Mononuclear cell (primary cell): ENCODE data around the gene ZNF385D. TPM values are rescaled to one million over a fixed set of nuclear protein-coding genes. Genes with fewer than 3 reads are reported as not detected.
"Not testable (repeated sequence)": the region's sequence is repeated elsewhere in the genome, so short reads cannot be mapped to it uniquely, and the experiment has no call there.

Experiments
- H3K27me3 ChIP-seq: 2 replicates; pipeline ENCODE4 v1.6.0; 2011; ENCODE audit warnings: low read length, control low read depth; ENCODE audit not compliant: insufficient read depth
- H3K4me1 ChIP-seq: 2 replicates; pipeline ENCODE4 v1.5.1; 2011; ENCODE audit warnings: mild to moderate bottlenecking, low read length, control low read depth; ENCODE audit not compliant: insufficient read depth
- H3K4me3 ChIP-seq: 2 replicates; pipeline ENCODE4 v1.5.1; 2011; ENCODE audit warnings: mild to moderate bottlenecking, low read length, moderate library complexity
- H3K9me3 ChIP-seq: 2 replicates; pipeline ENCODE4 v1.5.1; 2011; ENCODE audit warnings: low read depth, mild to moderate bottlenecking, control low read depth, low read length
- total RNA-seq: library from RNA; depleted of rRNA; stranded (reverse); fragments of >200 nt; gene quantifications from one replicate; pipeline ENCODE4 v1.2.3, GENCODE V29; 2012

The ZNF385D gene
- total RNA-seq, 1 donor: 0.21 TPM

DNA sequence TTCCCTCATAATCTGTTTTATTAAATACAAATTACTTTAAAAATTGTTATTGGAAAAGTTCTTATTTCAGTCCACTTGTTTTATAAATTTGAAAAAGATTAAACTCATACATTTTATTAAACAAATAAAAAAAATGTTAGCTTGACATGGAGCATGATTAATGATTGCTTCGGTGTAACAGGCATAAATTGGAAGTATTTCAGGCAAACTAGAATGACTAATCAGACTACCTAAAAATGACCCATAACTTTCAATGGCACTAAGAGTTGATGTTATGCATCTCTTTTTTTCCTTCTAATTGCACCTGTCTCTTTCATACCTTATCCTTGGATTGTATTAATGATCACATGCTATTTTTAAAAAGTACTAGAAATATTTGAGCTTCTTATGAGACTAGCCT, 343.3 kb downstream of the ZNF385D start:
- Histone ChIP-seq H3K4me1 (no peaks in the 10 kb centered on the region), H3K9me3 (no peaks in the 10 kb centered on the region), H3K4me3 (no peak overlapping the region), H3K27me3 (no peaks in the 10 kb centered on the region)

DNA sequence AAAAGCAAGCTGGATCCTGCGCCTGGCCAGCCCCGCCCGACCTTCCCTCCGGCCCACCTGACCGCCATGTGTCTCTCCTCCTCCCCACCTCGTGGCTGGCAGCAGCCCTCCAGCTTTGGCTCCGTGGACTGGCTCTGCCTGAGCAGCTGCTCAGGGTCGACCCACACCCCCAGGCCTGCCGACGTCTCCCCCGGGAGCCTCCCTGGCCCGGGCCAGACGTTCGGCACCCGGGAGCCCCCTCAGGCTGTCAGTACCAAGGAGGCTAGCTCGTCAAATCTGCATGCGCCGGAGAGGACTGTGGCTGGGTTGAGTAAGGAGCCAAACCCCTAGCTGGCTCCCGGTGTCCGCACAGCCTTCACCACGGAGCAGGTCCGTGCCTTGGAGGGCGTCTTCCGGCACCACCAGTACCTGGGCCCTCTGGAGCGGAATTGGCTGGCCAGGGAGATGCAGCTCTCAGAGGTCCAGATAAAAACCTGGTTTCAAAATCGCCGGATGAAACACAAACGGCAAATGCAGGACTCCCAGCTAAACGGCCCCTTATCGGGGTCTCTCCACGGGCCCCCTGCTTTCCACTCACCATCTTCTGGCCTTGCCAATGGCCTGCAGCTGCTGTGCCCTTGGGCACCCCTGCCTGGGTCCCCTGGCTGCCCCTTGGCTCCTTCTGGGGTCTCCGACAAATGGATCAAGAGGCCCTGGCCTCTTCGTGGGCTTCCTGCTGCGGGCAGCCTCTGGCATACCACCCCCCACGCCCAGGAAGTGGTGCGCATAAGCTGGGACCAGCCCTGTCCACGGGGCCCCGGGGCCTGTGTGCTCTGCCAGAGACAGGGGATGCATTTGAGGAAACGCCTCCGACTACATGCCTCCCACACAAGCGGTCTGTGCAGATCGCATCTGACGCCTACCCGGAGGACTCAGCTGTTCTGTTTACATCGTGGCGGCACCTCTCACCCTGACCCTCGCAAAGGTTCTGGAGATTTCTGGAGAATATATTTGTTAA, 345.0 kb downstream of the ZNF385D start:
- Histone ChIP-seq H3K27me3 (no peaks in the 10 kb centered on the region), H3K4me3 (no peak overlapping the region), H3K4me1 (no peaks in the 10 kb centered on the region), H3K9me3 (peaks cover 8% of the 10 kb centered on the region)

DNA sequence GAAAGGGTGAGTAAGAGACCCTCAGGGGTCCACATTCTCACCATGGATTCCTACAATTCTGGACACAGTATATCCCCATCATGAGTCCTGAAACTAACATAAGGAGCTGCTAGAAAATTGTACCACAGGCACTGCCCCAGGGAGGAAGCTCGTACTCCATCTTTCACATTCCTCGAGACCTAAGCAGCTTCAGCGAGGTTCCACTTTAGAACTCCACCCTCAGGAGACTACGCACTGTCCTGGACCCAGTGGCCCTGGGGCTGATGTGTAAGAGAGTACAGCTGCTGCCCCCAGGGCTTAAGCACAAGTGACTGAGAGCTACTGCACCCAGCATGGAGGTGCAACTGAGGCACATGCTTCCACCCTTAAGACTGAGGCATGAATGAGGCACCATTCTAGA, 352.5 kb downstream of the ZNF385D start:
- Histone ChIP-seq H3K4me3 (no peak overlapping the region), H3K9me3 (peaks cover 13% of the 10 kb centered on the region), H3K4me1 (no peaks in the 10 kb centered on the region), H3K27me3 (no peaks in the 10 kb centered on the region)

DNA sequence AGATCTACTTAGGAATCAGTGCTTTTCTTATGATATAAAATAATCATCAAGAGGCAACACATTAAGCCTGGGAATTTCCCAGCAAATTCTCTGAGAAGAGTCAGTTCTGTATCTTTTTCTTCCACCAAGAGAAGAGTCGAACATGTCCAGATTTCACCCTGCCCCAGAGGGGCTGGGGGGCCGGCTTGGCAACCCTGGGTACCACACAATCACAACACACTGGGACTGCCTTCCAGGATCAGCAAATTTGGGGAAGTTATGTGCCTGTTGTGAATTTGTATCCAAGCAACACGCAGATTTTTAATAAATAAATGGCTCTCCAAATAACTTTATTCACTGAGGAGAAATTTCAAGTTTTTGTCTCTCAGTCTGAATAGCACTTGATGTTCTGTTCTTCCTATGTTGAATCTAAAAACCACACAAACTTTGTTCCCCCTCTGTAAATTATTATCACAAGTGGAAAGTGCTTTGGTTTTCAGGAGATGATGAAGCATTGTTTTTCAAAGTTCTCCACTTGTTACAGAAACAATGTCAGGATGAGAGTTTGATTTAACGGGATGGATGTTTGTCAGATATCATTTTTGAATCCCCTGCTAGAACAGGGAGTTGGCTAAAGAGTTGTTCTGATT, 357.2 kb downstream of the ZNF385D start:
- Histone ChIP-seq H3K9me3 (no peaks in the 10 kb centered on the region), H3K4me1 (no peaks in the 10 kb centered on the region), H3K4me3 (no peak overlapping the region), H3K27me3 (no peaks in the 10 kb centered on the region)

DNA sequence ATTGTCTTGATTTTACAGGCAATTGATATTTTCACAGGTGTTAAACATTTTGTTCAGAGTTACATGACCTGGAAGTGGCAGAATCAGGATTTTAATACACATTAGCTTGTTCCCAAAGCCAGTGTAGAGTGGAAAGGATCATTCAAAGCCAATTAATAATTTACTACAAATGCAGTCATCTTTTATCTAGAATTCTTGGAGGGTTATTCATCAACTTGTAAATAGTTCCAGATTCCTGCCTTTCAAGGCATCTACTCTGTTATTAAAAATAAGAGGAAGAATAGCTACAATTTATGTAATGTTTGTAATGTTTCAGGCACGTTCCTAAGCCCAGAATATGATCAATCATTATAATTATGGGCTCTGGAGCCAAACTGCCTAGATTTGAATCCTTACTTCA, 358.5 kb downstream of the ZNF385D start:
- Histone ChIP-seq H3K9me3 (no peaks in the 10 kb centered on the region), H3K4me3 (no peak overlapping the region), H3K27me3 (no peaks in the 10 kb centered on the region)

DNA sequence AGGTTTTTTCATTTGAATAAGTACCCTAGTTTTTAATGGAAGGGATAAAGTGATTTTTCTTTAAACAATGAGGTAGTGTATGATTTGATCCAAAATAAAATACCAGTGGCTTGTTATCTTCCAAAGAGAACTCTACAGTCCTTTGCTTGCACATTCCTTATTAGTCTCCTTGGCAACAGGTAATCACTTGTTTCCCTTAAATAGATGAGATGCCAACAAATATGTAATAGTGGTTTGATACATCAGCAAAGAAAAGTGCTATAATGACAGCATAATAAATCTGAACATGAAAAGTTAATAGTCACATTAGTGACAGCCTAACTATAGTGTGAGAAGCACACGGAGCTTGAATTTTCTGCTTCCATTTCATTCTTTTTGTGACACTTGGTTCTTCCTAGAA, 360.2 kb downstream of the ZNF385D start:
- Histone ChIP-seq H3K27me3 (no peaks in the 10 kb centered on the region), H3K9me3 (no peaks in the 10 kb centered on the region), H3K4me3 (no peak overlapping the region), H3K4me1 (no peaks in the 10 kb centered on the region)

More for the DNA sequence above, 358.5 kb downstream of the ZNF385D start:
- H3K4me1 ChIP-seq: no peaks in the 10 kb centered on the region

DNA sequence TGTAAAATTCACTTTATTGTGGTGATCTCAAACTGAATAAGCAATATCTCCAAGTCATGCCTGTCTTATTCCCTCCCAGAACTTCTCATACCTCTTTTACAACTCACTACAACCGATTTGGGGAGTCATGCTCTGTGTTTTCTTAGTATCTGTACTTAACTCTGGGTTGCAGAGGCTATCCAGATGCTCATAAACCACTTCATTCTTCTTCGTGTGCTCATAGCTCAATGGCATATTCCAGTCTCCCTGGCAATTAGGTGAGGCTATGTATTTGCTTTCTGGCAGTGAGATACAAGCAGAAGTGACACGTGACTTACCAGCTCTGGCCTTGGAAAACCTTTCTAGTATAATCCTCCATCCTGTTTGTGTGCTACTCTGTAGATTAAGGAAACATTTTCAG, 360.9 kb downstream of the ZNF385D start:
- H3K27me3 ChIP-seq: no peaks in the 10 kb centered on the region
- H3K4me3 ChIP-seq: no peak overlapping the region
- no peaks in the 10 kb centered on the region for H3K9me3 ChIP-seq
- H3K4me1 ChIP-seq: no peaks in the 10 kb centered on the region

DNA sequence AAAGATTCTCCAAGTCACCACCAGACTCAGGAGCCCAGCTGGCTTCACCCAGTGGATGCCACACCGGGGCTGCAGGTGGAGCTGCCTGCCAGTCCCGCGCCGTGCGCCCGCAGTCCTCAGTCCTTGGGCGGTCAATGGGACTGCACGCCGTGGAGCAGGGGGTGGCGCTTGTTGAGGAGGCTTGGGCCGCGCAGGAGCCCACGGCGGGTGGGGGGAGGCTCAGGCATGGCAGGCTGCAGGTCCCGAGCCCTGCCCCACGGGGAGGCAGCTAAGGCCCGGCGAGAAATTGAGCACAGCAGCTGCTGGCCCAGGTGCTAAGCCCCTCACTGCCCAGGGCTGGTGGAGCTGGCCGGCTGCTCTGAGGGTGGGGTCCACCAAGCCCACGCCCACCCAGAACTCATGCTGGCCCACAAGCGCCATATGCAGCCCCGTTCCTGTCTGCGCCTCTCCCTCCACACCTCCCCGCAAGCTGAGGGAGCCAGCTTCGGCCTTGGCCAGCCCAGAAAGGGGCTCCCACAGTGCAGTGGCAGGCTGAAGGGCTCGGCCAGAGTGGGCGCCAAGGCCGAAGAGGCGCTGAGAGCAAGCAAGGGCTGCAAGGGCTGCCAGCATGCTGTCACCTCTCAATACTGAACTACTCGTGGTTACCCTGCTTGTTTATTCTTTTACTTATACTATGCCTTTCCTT, 363.7 kb downstream of the ZNF385D start:
- not testable (repeated sequence) for H3K27me3 ChIP-seq, H3K4me3 ChIP-seq, H3K9me3 ChIP-seq, H3K4me1 ChIP-seq

DNA sequence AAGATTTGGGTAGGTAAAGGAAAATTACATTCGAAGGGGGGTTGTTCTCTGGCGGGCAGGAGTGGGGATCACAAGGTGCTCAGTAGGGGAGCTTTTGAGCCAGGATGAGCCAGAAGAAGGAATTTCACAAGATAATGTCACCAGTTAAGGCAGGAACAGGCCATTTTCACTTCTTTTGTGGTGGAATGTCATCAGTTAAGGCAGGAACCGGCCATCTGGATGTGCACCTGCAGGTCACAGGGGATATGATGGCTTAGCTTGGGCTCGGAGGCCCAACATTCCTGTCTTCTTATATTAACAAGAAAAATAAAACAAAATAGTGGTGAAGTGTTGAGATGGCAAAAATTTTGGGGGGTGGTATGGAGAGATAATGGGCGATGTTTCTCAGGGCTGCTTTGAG, 373.0 kb downstream of the ZNF385D start:
- not testable (repeated sequence) for H3K4me3 ChIP-seq, H3K27me3 ChIP-seq, H3K4me1 ChIP-seq, H3K9me3 ChIP-seq

DNA sequence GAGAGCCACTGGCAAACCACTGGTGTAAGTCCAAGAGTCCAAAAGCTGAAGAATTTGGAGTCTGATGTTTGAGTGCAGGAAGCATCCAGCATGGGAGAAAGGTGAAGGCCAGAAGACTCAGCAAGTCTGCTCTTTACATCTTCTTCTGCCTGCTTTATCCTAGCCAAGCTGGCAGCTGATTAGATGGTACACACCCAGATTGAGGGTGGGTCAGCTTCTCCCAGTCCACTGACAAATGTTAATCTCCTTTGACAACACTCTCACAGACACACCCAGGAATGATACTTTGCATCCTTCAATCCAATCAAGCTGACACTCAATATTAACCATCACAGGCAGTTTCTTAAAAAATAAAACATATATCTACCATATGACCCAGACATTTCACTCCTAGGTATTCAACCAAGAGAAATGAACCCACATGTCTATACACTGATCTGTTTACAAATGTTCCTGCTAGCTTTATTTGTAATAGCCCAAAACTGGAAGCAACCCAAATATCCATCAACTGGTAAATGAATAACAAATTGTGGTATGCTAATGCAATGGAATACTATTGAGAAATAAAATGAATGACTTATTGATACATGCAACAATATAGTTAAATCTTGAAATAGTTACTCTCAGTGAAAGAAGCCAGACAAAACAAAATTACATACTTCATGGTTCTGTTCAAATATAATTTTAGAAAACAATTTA, 373.8 kb downstream of the ZNF385D start:
- Histone ChIP-seq H3K4me1 (no peaks in the 10 kb centered on the region), H3K4me3 (no peak overlapping the region), H3K27me3 (no peaks in the 10 kb centered on the region), H3K9me3 (no peaks in the 10 kb centered on the region)

DNA sequence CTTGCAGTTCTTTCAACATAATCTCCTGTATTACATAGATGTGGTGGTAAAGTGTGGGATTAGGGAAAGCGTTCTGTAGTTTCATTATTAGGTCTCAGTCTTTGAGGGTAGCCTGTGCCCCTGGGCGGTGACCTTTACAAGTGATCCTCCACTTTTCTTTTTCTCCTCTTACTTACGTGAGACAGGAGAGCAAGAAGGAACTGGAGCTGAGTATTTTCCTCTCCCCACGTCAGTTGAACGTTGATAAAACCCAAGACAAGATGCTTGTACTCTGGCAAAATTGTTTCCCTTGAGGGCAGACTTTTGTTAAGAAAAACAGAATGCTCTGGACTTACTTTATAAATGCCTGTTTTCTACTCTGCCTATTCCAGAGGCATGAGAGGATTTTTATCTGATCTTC, 378.7 kb downstream of the ZNF385D start:
- no peaks in the 10 kb centered on the region for H3K27me3 ChIP-seq

More for the DNA sequence above, 378.7 kb downstream of the ZNF385D start:
- Histone ChIP-seq H3K4me3 (no peak overlapping the region), H3K9me3 (no peaks in the 10 kb centered on the region), H3K4me1 (no peaks in the 10 kb centered on the region)
